Colonic mucosa (tissue), 4 donors: Measurements from ENCODE around the gene FOXP4. TPM values are rescaled to one million over a fixed set of nuclear protein-coding genes. Genes with fewer than 3 reads are reported as not detected.

Experiments used
- DNase-seq: peaks from one replicate; pipeline ENCODE4 v3.0.0-alpha.2; 2020
- H3K27ac ChIP-seq: fragments of 200-600 bp; one replicate; pipeline ENCODE4 v1.8.0; 2021
- H3K27me3 ChIP-seq: fragments of 200-600 bp; one replicate; pipeline ENCODE4 v1.8.0; 2021
- H3K36me3 ChIP-seq: fragments of 200-600 bp; one replicate; pipeline ENCODE4 v1.8.0; 2021
- H3K4me1 ChIP-seq: fragments of 200-600 bp; one replicate; pipeline ENCODE4 v1.8.0; 2021; ENCODE audit warnings: mild to moderate bottlenecking
- H3K4me3 ChIP-seq: fragments of 200-600 bp; one replicate; pipeline ENCODE4 v1.8.0; 2021
- H3K9ac ChIP-seq, 2 donors: one replicate each; pipeline ENCODE4 v1.7.0; 2013; ENCODE audit warnings: control low read depth in 2 of 2, low read depth in 2 of 2, low read length in 2 of 2
- H3K9me3 ChIP-seq: fragments of 200-600 bp; one replicate; pipeline ENCODE4 v1.8.0; 2021
- CTCF ChIP-seq: fragments of 200-600 bp; IDR thresholded peaks from one replicate; pipeline ENCODE4 v1.8.0; 2022; ENCODE audit warnings: antibody characterized with exemption, mild to moderate bottlenecking
- intact Hi-C: fragments of 100-400 bp; cut with DNase I; formaldehyde crosslinking; loops from one replicate; pipeline ENCODE4 v1.14.1; 2022
- total RNA-seq, 2 donors: library from RNA; stranded (reverse); fragmentation: NEBNext Ultra II Directional in 1 of 2; extraction: Animal tissue kit (Norgen Biotek cat#: 25700) in 1 of 2; gene quantifications; one replicate each; pipeline ENCODE4 v1.2.1, GENCODE V29; 2021
- donor health status: healthy.
- donor health status: DM: no; HTN: no; CAD: no.
- donor health status: DM: no; HTN: no; CAD: no.

The FOXP4 gene
- total RNA-seq, 2 donors from 2014 or later, result 33.6 to 50.4 TPM

- Histone ChIP-seq H3K27ac (no peak overlapping the region), H3K9ac (no peak overlapping the region), H3K9me3 (no peaks in the 10 kb centered on the region), H3K4me3 (no peak overlapping the region), H3K4me1 (no peaks in the 10 kb centered on the region), H3K36me3 (no peaks in the 10 kb centered on the region), H3K27me3 (peaks cover 11% of the 10 kb centered on the region)
- intact Hi-C loops, result no loop called here
- no peak for DNase-seq
- no peak for TF ChIP-seq CTCF
Measured at GRCh38 chr6:41643899-41644269, 97.7 kb downstream of the FOXP4 start.

GRCh38 chr6:41644297-41644879, 98.2 kb downstream of the FOXP4 start:
- H3K9ac ChIP-seq, result no peak overlapping the region
- no peaks in the 10 kb centered on the region for H3K4me1 ChIP-seq
- H3K9me3 ChIP-seq, result no peaks in the 10 kb centered on the region
- no peak for DNase-seq
- no peaks in the 10 kb centered on the region for H3K36me3 ChIP-seq
- no peak overlapping the region for H3K4me3 ChIP-seq
- H3K27me3 ChIP-seq, result peaks cover 6% of the 10 kb centered on the region
- intact Hi-C loops, result no loop called here
- no peak overlapping the region for H3K27ac ChIP-seq
- TF ChIP-seq CTCF, result no peak

GRCh38 chr6:41645007-41645618, 98.9 kb downstream of the FOXP4 start:
- intact Hi-C loops, result no loop called here
- no peaks in the 10 kb centered on the region for H3K9me3 ChIP-seq
- H3K9ac ChIP-seq, result no peak overlapping the region
- no peak overlapping the region for H3K27ac ChIP-seq
- no peaks in the 10 kb centered on the region for H3K4me1 ChIP-seq
- TF ChIP-seq CTCF, result no peak
- no peaks in the 10 kb centered on the region for H3K36me3 ChIP-seq
- H3K27me3 ChIP-seq, result no peaks in the 10 kb centered on the region
- no peak for DNase-seq
- H3K4me3 ChIP-seq, result no peak overlapping the region

- H3K36me3 ChIP-seq, result no peaks in the 10 kb centered on the region
- H3K4me1 ChIP-seq, result no peaks in the 10 kb centered on the region
- H3K4me3 ChIP-seq, result no peak overlapping the region
- H3K9ac ChIP-seq, result no peak overlapping the region
- H3K27me3 ChIP-seq, result no peaks in the 10 kb centered on the region
- intact Hi-C loops, result no loop called here
- H3K9me3 ChIP-seq, result no peaks in the 10 kb centered on the region
- no peak overlapping the region for H3K27ac ChIP-seq
- TF ChIP-seq CTCF, result no peak
- no peak for DNase-seq
Measured at GRCh38 chr6:41646026-41646795, 100.0 kb downstream of the FOXP4 start.

- no peaks in the 10 kb centered on the region for H3K36me3 ChIP-seq
- no peaks in the 10 kb centered on the region for H3K9me3 ChIP-seq
- intact Hi-C loops, result no loop called here
- no peak for DNase-seq
- TF ChIP-seq CTCF, result no peak
- H3K4me1 ChIP-seq, result no peaks in the 10 kb centered on the region
- H3K4me3 ChIP-seq, result no peak overlapping the region
- no peaks in the 10 kb centered on the region for H3K27me3 ChIP-seq
- no peak overlapping the region for H3K9ac ChIP-seq
- H3K27ac ChIP-seq, result no peak overlapping the region
Measured at GRCh38 chr6:41647061-41647511, 100.9 kb downstream of the FOXP4 start.
